K562 (cell line): Measurements from ENCODE around the gene DBNDD1. TPM values are rescaled to one million over a fixed set of nuclear protein-coding genes. Genes with fewer than 3 reads are reported as not detected.

Source experiments
- ATAC-seq: fragments of 200-7000 bp; cut with Tn5 transposase; 3 replicates; pipeline ENCODE4 v1.9.1; 2020; ENCODE audit warnings: moderate library complexity
- BruUV-seq: library from RNA; stranded (reverse); fragments of 400-500 nt; replicated peaks from 2 replicates; lab custom pipeline; 2021; lab: Mats Ljungman, UMichigan
- CTCF ChIA-PET: fragments of 300-600 bp; formaldehyde crosslinking; extraction: SDS; loops from one replicate; lab custom pipeline; 2021; ENCODE audit warnings: low intra/inter-chr PET ratio; lab: Yijun Ruan, JAX
- POLR2A ChIA-PET: fragments of 300-600, 350-650 bp; sonication (Branson Sonifier 250); formaldehyde crosslinking; extraction: SDS; loops from one replicate; lab custom pipeline; 2021; ENCODE audit warnings: antibody characterized with exemption, inconsistent platforms; lab: Yijun Ruan, JAX
- DNase-seq, 4 experiments: peaks; one replicate each; pipeline versions ENCODE4 v3.0.0 to v3.0.0-alpha.2; 2011 to 2018; ENCODE audit warnings: low spot score in 3 of 4, mixed read lengths in 3 of 4; ENCODE audit errors: extremely low read depth in 1 of 4
- FAIRE-seq: peaks from 2 replicates; lab custom pipeline; 2011; peaks lifted over from hg19 to GRCh38; lab: Jason Lieb, UNC
- H2AFZ ChIP-seq: 2 replicates; pipeline ENCODE4 v1.6.0; 2011; ENCODE audit warnings: low read depth, low read length, control low read depth, inconsistent platforms
- H3K27ac ChIP-seq: fragments of 200-600 bp; 3 replicates; pipeline ENCODE4 v1.8.0; 2011; ENCODE audit warnings: low read depth, mild to moderate bottlenecking, control low read depth, inconsistent platforms, low read length, moderate library complexity, mixed read lengths; ENCODE audit errors: extremely low read depth
- H3K27me3 ChIP-seq, 2 experiments: fragments of 300-600 bp in 1 of 2; 2 replicates in 1 of 2; 3 replicates in 1 of 2; pipeline versions ENCODE4 v1.6.0 to v1.8.0; 2011; ENCODE audit warnings: inconsistent platforms in 2 of 2, low read length in 2 of 2, mild to moderate bottlenecking in 1 of 2, mixed read lengths in 1 of 2, moderate library complexity in 1 of 2; ENCODE audit not compliant: control insufficient read depth in 2 of 2, insufficient read depth in 2 of 2
- H3K36me3 ChIP-seq: fragments of 300-600 bp; 3 replicates; pipeline ENCODE4 v1.8.0; 2011; ENCODE audit warnings: mild to moderate bottlenecking, low read length, inconsistent platforms; ENCODE audit not compliant: control insufficient read depth, insufficient read depth
- H3K4me1 ChIP-seq, 2 experiments: fragments of 200-600 bp in 1 of 2; replicated peaks in 1 of 2; 2 replicates in 1 of 2; 3 replicates in 1 of 2; pipeline versions ENCODE4 v1.5.1 to v1.8.0; 2011; ENCODE audit warnings: inconsistent platforms in 2 of 2, low read length in 2 of 2, mild to moderate bottlenecking in 1 of 2, mixed read lengths in 1 of 2, moderate library complexity in 1 of 2; ENCODE audit not compliant: control insufficient read depth in 2 of 2, insufficient read depth in 2 of 2
- H3K4me2 ChIP-seq: 2 replicates; pipeline ENCODE4 v1.6.1; 2011; ENCODE audit warnings: low read length, control low read depth, inconsistent platforms, mixed read lengths; ENCODE audit not compliant: insufficient read depth
- H3K4me3 ChIP-seq: fragments of 200-600 bp; sonication (generic), shearing (Covaris generic); 2 replicates; pipeline ENCODE4 v1.5.1; 2016; ENCODE audit warnings: control low read depth, inconsistent platforms
- H3K79me2 ChIP-seq: fragments of 200-600 bp; 3 replicates; pipeline ENCODE4 v1.8.0; 2011; ENCODE audit warnings: low read length, inconsistent platforms; ENCODE audit not compliant: control insufficient read depth, insufficient read depth
- H3K9ac ChIP-seq, 2 experiments: 2 replicates each; pipeline versions ENCODE4 v1.6.0 to v1.6.1; 2011; ENCODE audit warnings: low read depth in 2 of 2, low read length in 2 of 2, control low read depth in 1 of 2, inconsistent platforms in 1 of 2, mild to moderate bottlenecking in 1 of 2, mixed read lengths in 1 of 2; ENCODE audit not compliant: insufficient read depth in 1 of 2
- H3K9me1 ChIP-seq: one replicate; pipeline ENCODE4 v1.6.0; 2011; ENCODE audit warnings: inconsistent platforms, mild to moderate bottlenecking, low read length, moderate library complexity; ENCODE audit not compliant: control insufficient read depth, insufficient read depth
- H3K9me3 ChIP-seq: replicated peaks from 2 replicates; pipeline ENCODE4 v1.5.1; 2011; ENCODE audit warnings: low read depth, low read length, inconsistent platforms; ENCODE audit not compliant: control insufficient read depth, insufficient read depth
- H4K20me1 ChIP-seq: replicated peaks from 2 replicates; pipeline ENCODE4 v1.6.1; 2011; ENCODE audit warnings: low read length, inconsistent platforms, mixed read lengths; ENCODE audit not compliant: control insufficient read depth, insufficient read depth
- CBX2 ChIP-seq: fragments of 200-600 bp; sonication (generic); IDR thresholded peaks from one replicate; pipeline ENCODE4 v1.6.1; 2012; ENCODE audit warnings: mild to moderate bottlenecking, low read length, inconsistent platforms; ENCODE audit not compliant: insufficient read depth, poor library complexity, severe bottlenecking
- IRF9 ChIP-seq: fragments of 450-650 bp; IDR thresholded peaks from 2 replicates; pipeline ENCODE4 v1.6.1; 2016; ENCODE audit warnings: missing biosample characterization, missing genetic modification characterization
- LCOR ChIP-seq: sonication (generic); formaldehyde crosslinking; IDR thresholded peaks from 2 replicates; pipeline ENCODE4 v1.8.0; 2022; ENCODE audit warnings: mild to moderate bottlenecking, missing genetic modification reagents
- MIER1 ChIP-seq: fragments of 450-650 bp; IDR thresholded peaks from 2 replicates; pipeline ENCODE4 v1.6.1; 2016; ENCODE audit warnings: antibody characterized with exemption, mild to moderate bottlenecking, low read depth
- POLR2H ChIP-seq: IDR thresholded peaks from 2 replicates; pipeline ENCODE4 v1.6.1; 2016; ENCODE audit warnings: missing genetic modification characterization, low read depth, mild to moderate bottlenecking, control low read depth, missing compliant biosample characterization, moderate library complexity
- RBM22 ChIP-seq: fragments of 200-400 bp; formaldehyde crosslinking; IDR thresholded peaks from 2 replicates; pipeline ENCODE4 v1.6.1; 2018; ENCODE audit warnings: low read length, low read depth; ENCODE audit not compliant: poor library complexity, severe bottlenecking
- SMAD1 ChIP-seq: fragments of 150-350 bp; IDR thresholded peaks from 2 replicates; pipeline ENCODE4 v1.6.1; 2014; ENCODE audit warnings: low read length, low read depth; ENCODE audit not compliant: partially characterized antibody
- XRCC5 ChIP-seq: fragments of 200-400 bp; formaldehyde crosslinking; IDR thresholded peaks from 2 replicates; pipeline ENCODE4 v1.6.1; 2017; ENCODE audit warnings: low read depth, mild to moderate bottlenecking, low read length
- ZNF174 ChIP-seq: fragments of 250-450 bp; sonication (Bioruptor Pico); IDR thresholded peaks from 2 replicates; pipeline ENCODE4 v1.4.0; 2020; ENCODE audit warnings: mild to moderate bottlenecking
- ZNF707 ChIP-seq: fragments of 250-450 bp; sonication (Bioruptor Pico); conservative IDR thresholded peaks from 2 replicates; pipeline ENCODE4 v1.8.0; 2022; ENCODE audit warnings: inconsistent platforms, mild to moderate bottlenecking, moderate library complexity
- ZNF717 ChIP-seq: fragments of 250-450 bp; sonication (Bioruptor Pico); IDR thresholded peaks from 2 replicates; pipeline ENCODE4 v1.5.0; 2021
- WGBS: fragments of 100-300 bp; shearing (Covaris generic); methylation state at CpG from one replicate; pipeline ENCODE4 v1.1.6; 2016; ENCODE audit warnings: low coverage, mixed read lengths; ENCODE audit not compliant: insufficient coverage; ENCODE audit errors: missing lambda C conversion rate; 5-methylcytosine and 5-hydroxymethylcytosine counted together
- in situ Hi-C: fragments of 300-500 bp; cut with MboI; formaldehyde crosslinking; loops from 4 replicates; pipeline ENCODE4 v1.15.0; 2018; ENCODE audit warnings: inconsistent platforms, mixed read lengths
- intact Hi-C: fragments of 100-400 bp; cut with micrococcal nuclease; formaldehyde crosslinking; loops from 2 replicates; pipeline ENCODE4 v1.14.2; 2022
- polyA plus RNA-seq, 8 experiments: library from polyadenylated mRNA; depleted of rRNA in 4 of 8; stranded (reverse) in 5 of 8; unstranded in 3 of 8; fragments of >200 nt; fragmentation: Nextera tagmentation in 2 of 8; fragmentation: Illumina TruSeq in 1 of 8; extraction: Ambion mirVana in 2 of 8; extraction: Trizol in 1 of 8; gene quantifications; 2 replicates each; pipeline versions ENCODE4 v1.2.1 to v1.2.3, GENCODE V29; 2011 to 2014; ENCODE audit warnings: inconsistent platforms in 1 of 8, missing spikeins in 1 of 8
- total RNA-seq, 7 experiments: library from RNA; depleted of rRNA in 6 of 7; stranded (reverse); fragments of >200 nt in 6 of 7; fragmentation: Illumina TruSeq in 2 of 7; extraction: Trizol in 2 of 7; gene quantifications; 2 replicates each; pipeline versions ENCODE4 v1.2.1 to v1.2.3, GENCODE V29; 2011 to 2021; ENCODE audit warnings: low replicate concordance in 1 of 7

DBNDD1 gene
- total and polyA plus RNA-seq, 9 of the 15 experiments (the other 6 are each of a cell fraction or from before 2014, with no cell fraction given): 0.55 to 13.0 (median 5.8) TPM

GRCh38 chr16:90053902-90054500 lies 34.7 kb upstream of the DBNDD1 start:
- in situ Hi-C loops: no loop called here
- POLR2A ChIA-PET: no interaction called here
- no peak for FAIRE-seq

GRCh38 chr16:90050969-90051368 lies 31.7 kb upstream of the DBNDD1 start:
- Histone ChIP-seq H3K4me1 (peaks cover 16 to 28% of the 10 kb centered on the region in 2 experiments; a peak in 3 of 5 replicates), H4K20me1 (no peaks in the 10 kb centered on the region), H3K9me3 (peaks cover 6% of the 10 kb centered on the region), H3K4me2 (no peak overlapping the region), H2AFZ (peak overlapping the region; percentile 36; the same call in 1 of the 2 replicates), H3K27me3 (no peaks in the 10 kb centered on the region), H3K9ac (no peak overlapping the region), H3K9me1 (no peaks in the 10 kb centered on the region), H3K79me2 (no peaks in the 10 kb centered on the region; the same call in 2 of the 3 replicates), H3K36me3 (no peaks in the 10 kb centered on the region; the same call in 2 of the 3 replicates), H3K4me3 (no peak overlapping the region), H3K27ac (no peak overlapping the region)
- no TSS peak for BruUV-seq
- in situ Hi-C loops: no loop called here
- intact Hi-C loops: no loop called here
- ChIA-PET CTCF (no interaction called here), POLR2A (no interaction called here)
- FAIRE-seq (no peak), DNase-seq (no peak), ATAC-seq (no peak)
- 59% methylated on average over 10 of the region's 10 CpGs for WGBS
- no peak for TF ChIP-seq MIER1
- no peak for TF ChIP-seq XRCC5
- TF ChIP-seq POLR2H: no peak
- no peak for TF ChIP-seq ZNF717 (CRISPR knock-in tag)
- TF ChIP-seq LCOR: no peak
- no peak for TF ChIP-seq ZNF174
- no peak for TF ChIP-seq CBX2
- no peak for TF ChIP-seq RBM22
- TF ChIP-seq IRF9 (tag): no peak

More at GRCh38 chr16:90053902-90054500, 34.7 kb upstream of the DBNDD1 start:
- WGBS: 0% methylated on average over 1 of the region's 1 CpG
- Histone ChIP-seq H3K9ac (no peak overlapping the region), H3K27ac (no peak overlapping the region), H3K36me3 (no peaks in the 10 kb centered on the region), H4K20me1 (no peaks in the 10 kb centered on the region), H3K27me3 (no peaks in the 10 kb centered on the region), H3K4me3 (no peak overlapping the region), H3K9me1 (no peaks in the 10 kb centered on the region), H3K9me3 (peaks cover 9% of the 10 kb centered on the region), H3K79me2 (no peaks in the 10 kb centered on the region), H3K4me2 (no peak overlapping the region), H3K4me1 (peaks cover 6 to 15% of the 10 kb centered on the region in 2 experiments; a peak in 4 of 5 replicates), H2AFZ (no peak overlapping the region)
- intact Hi-C loops: no loop called here
- DNase-seq (no peak), ATAC-seq (no peak)
- BruUV-seq: no TSS peak
- CTCF ChIA-PET: no interaction called here
- TF ChIP-seq ZNF707 (CRISPR knock-in tag): peak; percentile 95
- no peak for TF ChIP-seq SMAD1
- TF ChIP-seq, all 486 proteins: peak for 1
